Measurements from ENCODE around the gene DCAF5.

GRCh38 chr14:69039288-69039628 lies 113.7 kb downstream of the DCAF5 start:
- TF ChIP-seq POLR2AphosphoS5 (IDR thresholded peaks at IDR 0.05; ENCODE audit: borderline replicate concordance, low read depth, low read length) (no peak), EZH2 (IDR thresholded peaks at IDR 0.05) (no peak), FOXP2 (optimal IDR thresholded peaks at IDR 0.05; ENCODE audit: control extremely low read depth, extremely low read length, insufficient read depth) (no peak)

Measured in SK-N-MC (cell line).